ENCODE results near the gene VEGFB.

The VEGFB gene

DNA sequence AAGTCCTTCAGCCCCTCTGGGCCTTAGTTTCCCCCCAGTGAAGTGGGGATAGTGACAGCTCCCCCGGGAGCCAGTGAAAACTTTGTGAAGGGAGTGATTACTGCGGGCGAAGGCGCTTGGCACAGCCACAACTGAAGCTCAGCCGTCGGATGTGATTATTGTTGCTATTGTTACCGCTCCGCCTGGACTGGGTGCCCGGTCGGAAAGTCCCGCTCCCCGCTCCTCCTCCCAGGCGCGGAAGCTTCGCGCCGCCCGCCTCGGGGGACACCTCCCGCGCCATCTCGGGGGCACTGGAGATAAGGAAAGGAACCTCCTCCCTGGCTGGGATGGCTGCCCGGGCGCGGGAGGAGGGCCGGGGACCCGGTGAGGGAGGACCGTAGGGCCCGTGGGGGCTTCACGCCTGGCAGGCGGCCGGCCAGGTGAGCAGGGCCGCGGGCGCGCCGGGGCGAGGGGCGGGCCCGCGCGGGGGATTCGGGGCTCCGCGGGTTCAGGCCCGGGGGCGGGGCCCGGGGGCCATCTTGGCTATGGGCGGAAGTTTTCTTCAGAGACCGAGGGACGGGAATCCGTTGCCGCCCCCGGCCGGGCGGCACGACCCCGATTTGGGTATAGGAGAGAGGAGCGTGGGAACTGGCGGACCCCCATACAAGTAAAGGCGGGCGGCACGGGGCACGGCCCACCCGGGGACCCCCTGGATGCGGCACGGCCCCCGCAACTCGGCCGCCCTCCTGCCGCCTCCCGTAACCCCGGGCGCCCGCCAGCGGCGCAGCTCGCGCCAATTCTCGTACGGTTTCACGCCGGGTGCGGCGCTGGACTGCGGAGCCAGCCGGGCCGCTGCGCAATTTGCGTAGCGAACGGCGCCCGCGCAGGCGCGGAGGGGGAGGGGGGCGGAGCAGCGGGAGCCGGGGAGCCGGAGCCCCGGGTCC is 50.8 kb downstream of the VEGFB start, which contains the start of gene GPR137:
GPR137 (plus strand) TSS at position 887 of the 923 bp plus-strand sequence. CDS start 677 bp downstream, outside the sequence.
- FAIRE-seq, result no peak

DNA sequence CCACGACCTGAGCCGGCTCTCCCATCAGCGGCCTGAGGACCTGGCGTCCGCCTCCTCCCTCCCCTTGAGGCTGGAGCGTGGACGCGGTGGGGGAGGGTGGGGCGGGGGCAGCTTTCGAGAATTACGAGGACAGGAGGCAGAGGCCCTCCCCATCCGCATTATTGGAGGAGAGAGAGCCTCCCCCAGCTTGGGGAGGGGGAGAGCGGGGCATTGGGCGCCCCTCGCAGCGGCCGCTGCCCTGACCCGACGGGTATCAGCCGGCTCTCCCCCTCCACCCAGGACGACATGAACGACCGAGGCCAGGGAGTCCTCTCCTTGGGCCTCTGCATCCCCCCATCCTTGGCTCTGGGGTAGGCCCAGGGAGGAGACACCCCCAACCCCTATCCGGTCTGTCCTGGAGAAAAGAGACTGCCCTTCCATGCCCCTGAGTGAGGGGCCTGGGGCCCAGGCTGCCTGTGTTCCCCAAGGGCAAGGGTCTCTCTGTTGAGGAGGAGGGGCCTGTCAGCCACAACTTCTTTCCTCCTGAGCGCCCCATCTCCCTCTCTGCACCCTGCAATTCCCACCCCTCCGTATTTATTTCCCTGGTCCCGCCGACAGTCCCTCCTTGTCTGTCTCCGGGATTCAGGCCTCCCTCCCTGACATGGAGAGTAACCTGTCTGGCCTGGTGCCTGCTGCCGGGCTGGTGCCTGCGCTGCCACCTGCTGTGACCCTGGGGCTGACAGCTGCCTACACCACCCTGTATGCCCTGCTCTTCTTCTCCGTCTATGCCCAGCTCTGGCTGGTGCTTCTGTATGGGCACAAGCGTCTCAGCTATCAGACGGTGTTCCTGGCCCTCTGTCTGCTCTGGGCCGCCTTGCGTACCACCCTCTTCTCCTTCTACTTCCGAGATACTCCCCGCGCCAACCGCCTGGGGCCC is 51.8 kb downstream of the VEGFB start:
- FAIRE-seq, result no peak

DNA sequence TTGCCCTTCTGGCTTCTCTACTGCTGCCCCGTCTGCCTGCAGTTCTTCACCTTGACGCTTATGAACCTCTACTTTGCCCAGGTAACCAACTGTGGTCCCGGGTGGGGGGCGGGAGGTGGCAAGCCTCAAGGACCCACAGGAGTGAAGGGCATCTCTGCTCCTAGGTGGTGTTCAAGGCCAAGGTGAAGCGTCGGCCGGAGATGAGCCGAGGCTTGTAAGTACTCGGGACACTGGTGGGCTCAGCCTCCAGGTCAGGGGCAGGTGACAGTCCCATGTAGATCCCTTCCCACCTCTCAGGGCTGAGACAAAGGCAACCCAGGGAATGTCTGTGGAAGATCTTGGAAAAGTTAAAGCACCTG is 52.4 kb downstream of the VEGFB start:
- no peak for FAIRE-seq

DNA sequence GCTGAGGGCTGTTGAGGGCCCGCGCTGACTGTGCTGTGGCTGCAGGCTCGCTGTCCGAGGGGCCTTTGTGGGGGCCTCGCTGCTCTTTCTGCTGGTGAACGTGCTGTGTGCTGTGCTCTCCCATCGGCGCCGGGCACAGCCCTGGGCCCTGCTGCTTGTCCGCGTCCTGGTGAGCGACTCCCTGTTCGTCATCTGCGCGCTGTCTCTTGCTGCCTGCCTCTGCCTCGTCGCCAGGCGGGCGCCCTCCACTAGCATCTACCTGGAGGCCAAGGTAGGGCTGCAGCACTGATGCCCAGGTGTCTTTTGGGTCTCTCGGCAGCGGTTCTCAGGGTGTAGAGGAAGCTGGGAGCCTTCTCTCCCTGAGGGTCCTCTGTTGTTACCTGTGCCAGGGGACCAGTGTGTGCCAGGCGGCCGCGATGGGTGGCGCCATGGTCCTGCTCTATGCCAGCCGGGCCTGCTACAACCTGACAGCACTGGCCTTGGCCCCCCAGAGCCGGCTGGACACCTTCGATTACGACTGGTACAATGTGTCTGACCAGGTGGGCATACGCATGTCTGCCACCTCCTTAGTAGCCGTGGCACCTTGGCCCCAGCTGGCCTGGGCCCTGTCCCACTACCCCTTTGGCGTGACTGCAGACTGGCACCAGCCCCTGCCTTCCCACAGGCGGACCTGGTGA is 53.4 kb downstream of the VEGFB start:
- no peak for FAIRE-seq

DNA sequence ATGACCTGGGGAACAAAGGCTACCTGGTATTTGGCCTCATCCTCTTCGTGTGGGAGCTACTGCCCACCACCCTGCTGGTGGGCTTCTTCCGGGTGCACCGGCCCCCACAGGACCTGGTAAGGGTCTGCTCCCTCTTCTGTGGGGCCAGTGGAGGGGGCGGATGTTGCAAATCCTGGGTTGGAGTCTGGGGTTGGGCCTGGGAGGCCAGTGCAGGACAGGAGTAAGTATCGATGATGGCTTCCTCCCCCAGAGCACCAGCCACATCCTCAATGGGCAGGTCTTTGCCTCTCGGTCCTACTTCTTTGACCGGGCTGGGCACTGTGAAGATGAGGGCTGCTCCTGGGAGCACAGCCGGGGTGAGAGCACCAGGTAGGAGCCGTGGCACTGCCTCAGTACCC is 54.0 kb downstream of the VEGFB start:
- no peak for FAIRE-seq

Measured in TTC549 (cell line).